Type B pancreatic cell (in vitro differentiated cells): ENCODE measurements around the gene ATP6V1A. TPM values are rescaled to one million over a fixed set of nuclear protein-coding genes. Genes with fewer than 3 reads are reported as not detected.

Experiments
- DNase-seq: peaks from one replicate; pipeline ENCODE4 v3.0.0; 2021; ENCODE audit warnings: mixed read lengths; ENCODE audit not compliant: unreplicated experiment; ENCODE audit errors: extremely low spot score
- H3K27ac Mint-ChIP-seq: 2 replicates; pipeline ENCODE4 v1.8.0; 2021; ENCODE audit warnings: mild to moderate bottlenecking, mixed read lengths
- H3K27me3 Mint-ChIP-seq: 2 replicates; pipeline ENCODE4 v1.8.0; 2021; ENCODE audit warnings: mixed read lengths
- H3K36me3 Mint-ChIP-seq: 2 replicates; pipeline ENCODE4 v1.8.0; 2021; ENCODE audit warnings: mixed read lengths
- H3K4me1 Mint-ChIP-seq: one replicate; pipeline ENCODE4 v1.8.0; 2021; ENCODE audit warnings: mixed read lengths; ENCODE audit not compliant: unreplicated experiment
- H3K4me3 Mint-ChIP-seq: 2 replicates; pipeline ENCODE4 v1.8.0; 2021; ENCODE audit warnings: mild to moderate bottlenecking, mixed read lengths
- H3K9me3 Mint-ChIP-seq: 2 replicates; pipeline ENCODE4 v1.8.0; 2021; ENCODE audit warnings: mixed read lengths
- CTCF ChIP-seq: fragments of 200-600 bp; sonication (generic); conservative IDR thresholded peaks from 2 replicates; pipeline ENCODE4 v1.5.0; 2021; ENCODE audit warnings: antibody characterized with exemption, mild to moderate bottlenecking
- total RNA-seq: library from RNA; stranded (reverse); gene quantifications from 2 replicates; pipeline ENCODE4 v1.2.1, GENCODE V29; 2021; ENCODE audit warnings: low replicate concordance

Gene ATP6V1A
- total RNA-seq, 1 donor from 2014 or later = 71.5 TPM

- Mint-ChIP-seq H3K36me3 (peaks cover 34% of the 10 kb centered on the region), H3K27ac (no peak overlapping the region), H3K4me1 (no peaks in the 10 kb centered on the region), H3K9me3 (no peaks in the 10 kb centered on the region), H3K27me3 (no peaks in the 10 kb centered on the region), H3K4me3 (no peak overlapping the region)
- no peak for TF ChIP-seq CTCF
- no peak for DNase-seq
Measured at GRCh38 chr3:113721636-113722035, 25.2 kb upstream of the ATP6V1A start.

GRCh38 chr3:113728661-113729060 lies 18.2 kb upstream of the ATP6V1A start:
- no peak for DNase-seq
- no peaks in the 10 kb centered on the region for H3K27me3 Mint-ChIP-seq
- H3K9me3 Mint-ChIP-seq = no peaks in the 10 kb centered on the region
- no peaks in the 10 kb centered on the region for H3K4me1 Mint-ChIP-seq
- peaks cover 17% of the 10 kb centered on the region for H3K36me3 Mint-ChIP-seq
- TF ChIP-seq CTCF = no peak
- H3K4me3 Mint-ChIP-seq = no peak overlapping the region
- H3K27ac Mint-ChIP-seq = no peak overlapping the region

- DNase-seq = no peak
- Mint-ChIP-seq H3K4me3 (no peak overlapping the region), H3K27me3 (no peaks in the 10 kb centered on the region), H3K4me1 (peaks cover 5% of the 10 kb centered on the region), H3K36me3 (peaks cover 13% of the 10 kb centered on the region), H3K9me3 (no peaks in the 10 kb centered on the region), H3K27ac (no peak overlapping the region)
- no peak for TF ChIP-seq CTCF
Measured at GRCh38 chr3:113730550-113730949, 16.3 kb upstream of the ATP6V1A start.

GRCh38 chr3:113731694-113732093 lies 15.1 kb upstream of the ATP6V1A start:
- TF ChIP-seq CTCF = no peak
- no peak overlapping the region for H3K4me3 Mint-ChIP-seq
- H3K4me1 Mint-ChIP-seq = peaks cover 10% of the 10 kb centered on the region
- no peaks in the 10 kb centered on the region for H3K27me3 Mint-ChIP-seq
- no peaks in the 10 kb centered on the region for H3K9me3 Mint-ChIP-seq
- no peak for DNase-seq
- no peak overlapping the region for H3K27ac Mint-ChIP-seq
- H3K36me3 Mint-ChIP-seq = peaks cover 13% of the 10 kb centered on the region

GRCh38 chr3:113736548-113737089 lies 10.2 kb upstream of the ATP6V1A start:
- no peaks in the 10 kb centered on the region for H3K36me3 Mint-ChIP-seq
- peak; percentile 82 for TF ChIP-seq CTCF
- peaks cover 35% of the 10 kb centered on the region for H3K4me1 Mint-ChIP-seq
- H3K27me3 Mint-ChIP-seq = no peaks in the 10 kb centered on the region
- no peak overlapping the region for H3K4me3 Mint-ChIP-seq
- DNase-seq = no peak
- H3K27ac Mint-ChIP-seq = peak overlapping the region; percentile 54
- H3K9me3 Mint-ChIP-seq = no peaks in the 10 kb centered on the region

- no peak overlapping the region for H3K27ac Mint-ChIP-seq
- H3K4me1 Mint-ChIP-seq = peaks cover 47% of the 10 kb centered on the region
- H3K9me3 Mint-ChIP-seq = no peaks in the 10 kb centered on the region
- H3K4me3 Mint-ChIP-seq = no peak overlapping the region
- peaks cover 4% of the 10 kb centered on the region for H3K36me3 Mint-ChIP-seq
- no peak for TF ChIP-seq CTCF
- DNase-seq = no peak
- no peaks in the 10 kb centered on the region for H3K27me3 Mint-ChIP-seq
Measured at GRCh38 chr3:113741086-113741485, 5.7 kb upstream of the ATP6V1A start.
